GM10266 (cell line): ENCODE data around the gene PELI2.

ENCODE experiments used
- DNase-seq: peaks from one replicate; pipeline ENCODE4 v3.0.0; 2012; ENCODE audit errors: extremely low spot score
- CTCF ChIP-seq: IDR thresholded peaks from 2 replicates; pipeline ENCODE4 v1.5.1; 2012; ENCODE audit warnings: mild to moderate bottlenecking, low read depth; ENCODE audit not compliant: control insufficient read depth, insufficient read depth; ENCODE audit errors: missing control alignments

PELI2 gene

GRCh38 chr14:56235388-56235787 lies 117.2 kb downstream of the PELI2 start:
- TF ChIP-seq CTCF = no peak

GRCh38 chr14:56237398-56237797 lies 119.2 kb downstream of the PELI2 start:
- TF ChIP-seq CTCF = no peak
- no peak for DNase-seq

More at GRCh38 chr14:56235388-56235787, 117.2 kb downstream of the PELI2 start:
- DNase-seq = no peak

- DNase-seq = no peak
- no peak for TF ChIP-seq CTCF
Observed at GRCh38 chr14:56241461-56241860, 123.2 kb downstream of the PELI2 start.

- DNase-seq = no peak
- TF ChIP-seq CTCF = no peak
Observed at GRCh38 chr14:56243110-56243509, 124.9 kb downstream of the PELI2 start.

GRCh38 chr14:56244138-56244789 lies 126.1 kb downstream of the PELI2 start:
- DNase-seq = no peak
- TF ChIP-seq CTCF = no peak

- peak; percentile 8 for TF ChIP-seq CTCF
- DNase-seq = no peak
Observed at GRCh38 chr14:56247495-56248200, 129.4 kb downstream of the PELI2 start.

GRCh38 chr14:56248442-56248841 lies 130.2 kb downstream of the PELI2 start:
- no peak for TF ChIP-seq CTCF
- DNase-seq = no peak
